ENCODE results near the gene RARG.

Gene RARG

DNA sequence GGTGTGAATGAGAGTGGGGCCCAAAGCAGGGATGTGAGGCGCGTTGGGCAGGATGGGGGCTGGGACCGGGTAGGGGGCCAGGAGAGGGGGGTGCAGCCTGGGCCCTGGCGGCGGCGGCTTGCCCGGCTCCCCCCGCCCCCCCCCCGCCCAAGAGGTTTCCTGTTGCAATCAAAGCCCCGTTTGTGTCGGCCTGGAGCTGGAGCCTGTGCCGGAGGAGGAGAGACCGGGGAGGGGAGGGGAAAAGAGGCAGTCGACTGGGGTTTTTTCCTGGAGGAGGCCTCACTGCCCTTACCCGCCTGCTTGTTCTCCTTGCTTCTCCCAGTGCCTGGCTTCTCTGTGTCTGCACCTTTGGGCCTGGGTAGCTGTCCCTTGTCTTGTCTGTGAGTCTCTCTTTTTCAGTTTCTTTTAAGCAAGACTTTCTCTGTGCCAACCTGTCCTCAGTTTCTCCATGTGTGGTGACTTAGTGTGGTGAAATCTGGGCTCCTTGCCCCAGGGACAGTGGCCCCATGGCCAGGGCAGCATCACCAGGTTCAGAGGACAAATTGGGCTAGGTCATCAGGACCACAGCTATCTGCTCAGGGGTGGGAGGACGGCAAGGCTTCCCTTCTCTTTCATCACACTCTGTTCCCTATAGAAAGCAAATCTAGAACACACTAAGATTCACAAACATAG is 8.5 kb downstream of the RARG start:
- DNase-seq (ENCODE audit: low read depth in 2 of 2) = no peak

DNA sequence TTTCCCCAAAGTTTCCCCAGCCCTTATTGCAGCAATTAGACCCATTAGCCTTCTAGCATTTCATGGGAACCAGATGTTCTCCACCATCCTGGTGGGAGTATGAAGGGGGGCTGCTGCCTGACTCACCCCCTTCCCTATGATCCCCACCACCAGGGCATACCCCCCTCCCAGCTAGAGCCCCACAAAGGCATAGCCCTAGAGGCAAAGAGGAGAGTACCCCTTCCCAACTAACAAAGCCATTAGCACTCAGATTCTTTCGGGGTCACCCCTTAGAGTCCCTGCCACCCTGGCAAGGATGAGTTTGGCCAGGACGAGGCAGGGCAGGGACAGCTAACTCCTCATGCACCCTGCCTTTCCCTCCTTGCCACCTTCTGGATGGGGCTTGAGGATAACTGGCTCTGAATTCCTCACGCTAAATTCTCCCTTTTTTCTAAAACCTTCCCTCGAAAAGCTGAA is 9.2 kb downstream of the RARG start:
- DNase-seq (ENCODE audit: low read depth in 2 of 2) = no peak

DNA sequence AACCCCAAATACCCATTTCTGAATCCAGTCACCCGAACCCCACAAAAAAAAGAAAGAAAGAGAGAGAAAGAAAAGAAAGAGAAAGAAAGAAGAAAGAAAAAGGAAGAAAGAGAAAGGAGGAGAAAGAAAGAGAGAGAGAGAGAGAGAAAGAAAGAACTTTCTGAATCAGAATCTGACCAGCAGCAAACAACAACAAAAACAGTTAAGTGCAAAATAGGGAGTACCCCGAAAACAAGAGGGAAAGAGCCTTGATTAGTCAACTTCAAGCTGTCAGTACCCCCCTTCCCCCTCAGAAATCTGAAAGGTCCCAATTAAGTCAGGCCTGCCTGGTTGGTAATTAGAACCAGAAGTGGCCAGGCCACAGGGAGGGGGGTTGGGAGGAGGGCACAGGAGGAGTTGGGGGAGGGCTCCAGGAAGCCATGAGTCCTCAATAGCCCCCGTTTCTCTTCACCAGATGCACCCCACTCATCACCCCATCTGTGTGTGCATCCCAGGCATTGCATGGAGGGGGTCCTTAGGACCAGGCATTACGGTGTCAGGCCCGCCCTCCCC is 9.8 kb downstream of the RARG start:
- no peak for DNase-seq (ENCODE audit: low read depth in 2 of 2)

DNA sequence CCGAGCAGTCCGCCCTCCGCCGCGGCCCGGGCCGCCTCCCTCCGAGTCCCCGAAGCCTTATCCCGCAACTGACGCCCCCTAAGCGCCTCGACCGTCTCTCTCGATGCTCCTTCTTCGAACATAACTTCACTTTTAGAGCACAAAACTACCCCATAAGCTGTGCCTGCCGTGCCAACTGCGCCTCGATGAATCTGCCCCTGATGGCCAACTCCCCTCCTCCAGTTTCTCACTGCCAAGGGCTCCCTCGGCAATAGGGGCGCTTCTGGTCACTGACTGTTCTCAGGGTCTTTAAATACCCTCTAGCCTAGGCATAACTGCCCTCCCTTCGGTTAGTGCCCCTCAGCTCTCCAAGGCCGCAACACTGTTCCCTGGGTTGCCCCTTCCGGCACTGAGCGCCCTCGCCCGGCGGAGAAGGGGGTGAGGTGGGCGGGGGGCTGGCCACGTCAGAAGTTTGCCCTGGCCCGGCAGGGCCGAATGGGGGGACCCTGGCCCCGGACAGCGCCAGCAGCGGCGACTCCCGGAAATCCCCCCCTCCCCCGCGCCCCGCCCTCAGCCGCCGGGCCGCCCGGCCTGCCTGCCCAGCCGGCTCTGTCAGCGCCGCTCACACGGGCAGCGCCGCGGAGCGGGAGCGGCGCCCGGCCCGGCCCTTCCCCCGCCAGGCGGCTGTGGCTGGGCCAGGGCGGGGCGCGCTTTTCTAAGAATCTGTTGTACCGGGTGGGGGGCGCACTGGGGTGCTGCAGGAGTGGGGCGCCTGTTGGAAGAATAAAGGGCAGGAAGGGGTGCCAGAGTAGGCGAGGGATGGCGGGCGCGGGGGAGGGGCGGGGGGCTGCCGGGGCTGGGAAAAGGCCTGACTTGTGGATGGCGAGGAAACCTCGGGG is 10.6 kb downstream of the RARG start:
- no peak for DNase-seq (ENCODE audit: low read depth in 2 of 2)

DNA sequence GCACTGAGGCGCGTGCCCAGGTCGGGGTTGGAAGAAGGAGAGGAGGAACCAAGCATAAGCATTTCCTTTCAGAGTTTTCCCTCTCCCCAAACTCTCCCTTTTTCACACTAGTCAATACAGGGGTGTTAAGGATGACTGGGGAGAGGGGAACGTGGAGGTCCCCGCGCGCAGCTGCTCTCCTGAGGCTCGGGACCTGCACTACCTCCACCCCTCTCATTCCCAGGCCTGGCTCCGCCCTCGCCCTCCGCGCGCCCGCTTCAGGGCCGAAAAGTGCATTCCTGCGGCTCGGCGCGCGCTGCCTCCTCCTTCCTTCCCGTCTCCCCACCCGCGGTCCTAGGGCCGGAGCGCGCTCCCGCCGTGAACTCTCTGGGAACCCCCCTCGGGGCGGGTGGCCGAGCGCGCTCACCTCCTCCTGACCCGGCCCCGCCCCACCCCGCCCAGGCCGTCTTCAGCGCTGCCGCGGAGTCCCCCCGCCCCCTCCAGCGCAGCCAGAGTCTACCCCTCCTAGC is 11.3 kb downstream of the RARG start:
- peak; percentile 84 to 87 for DNase-seq (ENCODE audit: low read depth in 2 of 2)

DNA sequence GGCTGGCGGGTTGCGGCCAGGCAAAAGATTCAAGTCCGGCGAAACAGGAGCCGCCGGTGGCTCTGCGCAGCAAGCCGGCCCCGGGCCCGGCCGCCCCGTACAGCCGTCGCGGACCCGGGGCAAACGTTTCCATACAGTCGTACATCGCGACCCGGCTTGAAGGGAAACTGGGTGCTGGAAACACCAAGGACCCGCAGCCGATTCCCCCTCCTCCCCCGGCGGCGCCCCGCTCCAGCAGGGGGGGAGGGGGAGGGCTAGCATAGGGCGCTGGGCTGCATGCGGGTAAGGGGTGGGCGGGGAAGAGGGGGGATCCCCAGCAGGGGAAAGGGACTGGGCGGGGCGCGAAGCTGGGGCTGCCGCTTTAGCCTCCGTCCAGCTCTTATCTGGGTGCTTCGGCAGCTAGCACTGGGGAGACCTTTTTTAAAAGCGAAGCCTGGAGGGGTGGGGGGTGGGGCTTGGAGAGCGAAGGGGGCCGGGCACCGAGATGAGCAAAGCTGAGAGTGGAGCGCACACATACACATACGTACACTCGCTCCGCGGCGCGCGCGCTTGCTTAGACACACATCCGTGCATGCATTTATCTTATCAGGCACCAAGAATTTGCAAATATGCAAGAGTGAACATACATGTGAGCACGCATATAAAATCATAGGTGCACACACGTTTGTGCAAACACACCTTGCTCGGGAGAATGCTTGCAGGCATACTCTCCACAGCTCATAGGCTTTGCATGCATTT is 11.9 kb downstream of the RARG start:
- DNase-seq (ENCODE audit: low read depth in 2 of 2) = peak; percentile 72 to 77

DNA sequence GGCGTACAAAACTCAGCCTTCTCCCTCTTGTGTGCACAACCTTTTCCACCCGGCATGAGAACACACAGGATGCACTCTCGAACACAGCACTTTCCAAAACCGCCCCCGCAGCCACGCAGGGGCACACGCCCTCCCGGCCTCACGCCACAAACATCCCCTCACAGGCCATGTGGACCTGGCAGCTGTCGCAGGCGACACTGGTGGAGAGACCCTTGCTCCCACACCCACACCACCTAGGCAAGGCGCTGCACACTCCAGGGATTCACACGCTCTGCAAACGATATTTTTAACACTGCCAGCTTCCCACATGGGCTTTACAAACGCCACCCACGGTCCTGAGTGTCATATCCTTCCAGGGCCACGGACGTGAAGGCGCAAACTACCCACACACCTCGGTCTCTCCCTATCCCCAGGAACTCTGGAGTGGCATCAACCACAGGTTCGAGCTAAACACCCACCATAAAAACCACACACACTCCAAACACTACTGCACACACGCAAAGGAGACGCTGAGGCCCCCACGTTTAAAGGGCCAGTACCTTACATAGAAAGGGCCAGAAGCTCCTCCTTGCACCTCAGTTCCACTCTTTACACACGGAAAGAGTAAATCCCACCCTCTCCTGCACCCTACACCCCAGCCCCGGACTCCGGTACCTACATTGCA is 12.6 kb downstream of the RARG start:
- DNase-seq (ENCODE audit: low read depth in 2 of 2) = peak; percentile 68 to 79

DNA sequence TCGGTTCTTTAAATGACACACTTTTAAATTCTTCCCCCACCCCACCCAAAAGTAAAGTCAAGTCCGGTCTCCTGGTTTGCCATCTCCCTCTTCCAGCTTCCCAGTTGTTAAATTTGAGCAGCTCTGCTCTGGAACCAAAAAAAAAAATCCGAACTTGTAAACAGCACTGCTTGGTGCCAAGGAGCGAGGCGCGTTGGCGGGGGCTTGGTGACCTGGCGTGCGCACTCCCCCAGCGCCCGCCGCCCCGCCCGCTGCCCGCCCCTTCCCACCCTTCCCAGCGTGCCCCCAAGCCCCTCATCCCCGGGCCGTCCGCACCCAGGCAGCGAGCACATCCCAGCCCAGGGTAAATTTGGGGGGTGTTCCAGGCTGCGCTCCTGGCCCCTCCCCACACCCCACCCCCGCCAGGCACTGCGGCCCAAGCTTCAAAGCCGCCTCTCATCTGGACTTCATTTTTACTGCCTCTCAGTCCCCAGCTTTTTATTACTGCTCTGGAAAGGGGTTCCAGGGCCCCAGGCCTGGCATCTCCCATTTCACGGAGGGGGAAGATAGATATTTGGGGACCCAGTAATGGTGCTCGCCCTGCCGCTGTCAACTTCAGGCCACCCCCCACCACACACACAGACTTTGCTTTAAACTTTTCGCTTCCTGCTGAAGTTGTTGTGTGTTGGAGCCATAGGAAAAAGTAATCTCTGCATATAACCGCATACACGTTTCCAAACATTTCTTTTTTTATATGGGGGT is 13.3 kb downstream of the RARG start:
- no peak for DNase-seq (ENCODE audit: low read depth in 2 of 2)

DNA sequence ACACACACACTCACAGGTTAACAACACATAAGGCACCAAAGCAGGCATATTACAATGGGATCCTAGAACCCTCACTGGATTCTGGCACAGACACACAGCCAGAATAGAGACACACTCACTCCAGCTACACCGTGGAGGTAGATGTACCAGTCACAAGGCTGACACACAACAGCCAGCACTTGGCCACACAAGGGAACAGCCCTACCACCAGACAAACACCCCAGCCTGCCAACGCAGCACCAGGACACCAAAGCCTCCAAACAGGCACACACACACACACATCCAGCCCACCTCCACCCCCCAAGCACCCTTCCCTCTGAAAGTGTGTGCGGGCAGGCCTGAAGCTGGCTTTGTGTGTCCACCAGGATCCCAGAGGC is 14.1 kb downstream of the RARG start:
- DNase-seq (ENCODE audit: low read depth in 2 of 2) = no peak

DNA sequence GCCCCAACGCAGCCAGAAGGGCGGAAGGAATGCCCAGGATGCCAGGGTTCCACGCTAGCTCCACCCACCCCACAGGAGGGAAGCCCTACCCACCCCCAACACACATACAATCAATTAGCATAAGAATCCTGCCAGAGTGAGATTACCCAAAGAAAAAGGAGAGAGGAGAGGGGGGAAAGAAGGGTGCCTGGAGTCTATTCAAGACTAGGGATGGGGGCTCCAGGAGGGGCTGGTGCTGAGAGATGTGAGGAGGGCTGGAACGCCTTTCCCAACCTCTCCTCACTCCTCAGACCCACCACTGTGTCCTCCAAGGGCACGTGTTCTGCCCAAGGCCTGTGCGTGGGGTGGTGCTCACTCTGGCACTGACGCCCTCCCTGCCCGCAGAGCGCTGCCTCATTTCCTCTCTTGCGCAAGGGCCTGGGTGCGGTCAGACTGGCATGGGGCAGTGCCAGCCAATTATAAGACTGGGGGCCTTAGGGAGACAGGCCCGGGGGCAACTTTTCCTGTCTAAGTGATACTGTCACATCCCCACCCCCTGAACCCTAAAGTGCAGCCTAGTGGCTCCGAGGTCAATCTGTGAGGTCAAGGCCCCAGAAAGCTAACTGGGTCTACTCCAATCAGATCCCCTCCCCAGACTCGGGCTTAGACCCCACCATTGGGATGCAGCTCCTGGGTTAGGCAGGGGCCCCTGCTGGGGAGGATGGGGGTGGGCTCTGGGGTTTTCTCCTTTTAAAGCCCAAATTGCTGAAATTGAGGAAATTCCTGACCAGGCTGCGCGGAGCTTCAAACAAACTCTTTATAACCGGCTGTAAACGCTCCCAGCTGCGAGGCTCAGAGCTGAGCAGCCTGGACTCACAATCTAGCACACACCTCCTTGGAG is 14.7 kb downstream of the RARG start:
- DNase-seq (ENCODE audit: low read depth in 2 of 2) = peak in 1 of 2 donors; percentile 59

DNA sequence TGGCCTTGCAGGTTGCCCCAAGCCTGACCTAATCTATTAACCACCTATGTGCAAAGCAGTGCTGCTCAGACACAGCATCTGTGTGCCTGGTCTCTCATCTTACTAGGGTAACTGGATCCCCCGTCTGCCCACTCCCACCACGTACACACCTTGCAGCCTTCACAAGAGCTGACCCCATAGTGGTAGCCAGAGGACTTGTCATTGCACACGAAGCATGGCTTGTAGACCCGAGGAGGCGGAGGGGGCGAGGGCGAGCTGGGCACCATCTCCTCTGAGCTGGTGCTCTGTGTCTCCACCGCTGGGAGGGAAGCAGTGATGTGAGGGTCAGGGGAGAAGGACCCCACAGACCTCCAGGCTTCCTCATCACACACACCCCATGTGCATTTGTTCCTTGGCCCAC is 16.5 kb downstream of the RARG start:
- no peak for DNase-seq (ENCODE audit: low read depth in 2 of 2)

DNA sequence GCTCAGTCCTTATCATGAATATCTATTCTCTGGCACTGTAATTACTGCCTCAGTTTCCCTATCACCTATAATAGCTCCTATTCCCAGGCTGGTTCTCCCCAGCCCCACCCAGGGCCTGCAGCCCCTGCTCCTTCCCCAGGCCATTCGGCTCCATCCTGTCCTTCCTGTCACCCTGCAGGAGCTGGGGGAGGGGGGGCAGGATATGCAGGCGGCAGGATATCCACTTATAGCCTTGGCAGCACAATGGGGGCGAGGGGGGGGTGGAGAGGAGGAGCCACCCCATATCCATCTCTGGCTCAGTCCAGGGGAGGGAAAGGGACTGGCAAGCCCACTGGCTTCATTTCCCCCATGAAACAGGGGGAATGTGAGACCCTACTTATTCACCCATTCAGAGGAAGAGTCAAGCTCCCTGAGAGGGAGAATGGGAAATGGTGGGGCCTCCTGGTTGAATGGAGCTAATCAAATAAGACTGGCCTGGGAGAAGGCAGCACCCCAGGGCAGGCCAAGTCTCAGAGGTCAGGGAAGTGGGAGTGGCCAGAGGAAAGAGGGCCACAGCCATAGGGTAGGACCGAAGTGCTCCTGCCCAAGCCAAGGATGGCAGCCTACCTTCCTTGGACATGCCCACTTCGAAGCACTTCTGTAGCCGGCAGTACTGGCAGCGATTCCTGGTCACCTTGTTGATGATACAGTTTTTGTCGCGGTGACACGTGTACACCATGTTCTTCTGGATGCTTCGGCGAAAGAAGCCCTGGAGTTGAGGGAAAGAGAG is 17.1 kb downstream of the RARG start:
- no peak for DNase-seq (ENCODE audit: low read depth in 2 of 2)

DNA sequence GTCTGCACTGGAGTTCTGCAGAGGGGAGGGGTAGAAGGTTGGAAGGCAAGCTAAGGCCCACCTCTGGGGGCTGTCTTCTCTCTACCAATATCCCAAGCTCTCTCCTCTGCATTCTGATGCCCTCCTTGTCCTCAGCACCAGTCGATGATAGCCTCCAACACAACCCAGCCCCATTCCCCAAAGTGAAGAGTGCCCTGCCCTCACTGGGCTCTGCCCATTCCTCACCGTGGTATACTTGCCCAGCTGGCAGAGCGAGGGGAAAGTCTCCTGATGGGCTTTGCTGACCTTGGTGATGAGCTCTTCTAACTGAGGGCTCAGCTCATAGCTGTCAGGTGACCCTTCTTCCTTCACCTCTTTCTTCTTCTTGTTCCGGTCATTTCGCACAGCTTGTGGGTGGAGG is 17.8 kb downstream of the RARG start:
- no peak for DNase-seq (ENCODE audit: low read depth in 2 of 2)

DNA sequence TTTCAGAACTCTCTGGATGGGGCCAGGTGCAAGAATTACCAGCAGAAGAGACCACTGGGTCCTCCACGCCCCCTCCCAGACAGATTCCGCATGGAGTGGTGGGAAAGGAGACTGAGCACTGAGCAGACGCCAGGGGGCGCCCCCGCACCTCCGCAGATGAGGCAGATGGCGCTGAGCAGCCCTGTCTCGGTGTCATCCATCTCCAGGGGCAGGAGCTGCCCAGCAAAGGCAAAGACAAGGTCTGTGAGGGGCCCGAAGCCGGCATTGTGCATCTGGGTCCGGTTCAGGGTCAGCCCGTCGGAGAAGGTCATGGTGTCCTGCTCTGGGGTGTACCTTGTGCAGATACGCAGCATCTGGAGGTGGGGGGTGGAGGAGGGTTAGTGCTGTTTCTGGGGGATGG is 18.7 kb downstream of the RARG start:
- peak; percentile 68 to 70 for DNase-seq (ENCODE audit: low read depth in 2 of 2)

DNA sequence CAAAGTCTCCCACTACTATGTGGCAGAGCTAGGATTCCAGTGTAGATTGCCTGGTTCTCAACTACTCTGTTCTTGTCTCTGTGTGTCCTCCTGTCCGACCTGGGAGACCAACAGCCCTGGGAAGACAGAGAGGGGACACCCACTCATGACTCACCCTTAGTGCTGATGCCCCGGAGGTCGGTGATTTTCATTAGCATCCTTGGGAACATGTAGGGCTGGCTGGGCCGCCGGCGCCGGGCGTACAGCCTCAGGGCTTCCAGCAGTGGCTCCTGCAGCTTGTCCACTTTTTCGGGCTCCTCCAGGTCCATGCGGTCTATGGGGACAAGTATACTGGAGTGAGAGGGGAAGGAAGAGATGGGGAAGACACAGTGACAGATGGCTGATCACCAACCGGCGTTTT is 19.1 kb downstream of the RARG start:
- DNase-seq (ENCODE audit: low read depth in 2 of 2) = no peak

DNA sequence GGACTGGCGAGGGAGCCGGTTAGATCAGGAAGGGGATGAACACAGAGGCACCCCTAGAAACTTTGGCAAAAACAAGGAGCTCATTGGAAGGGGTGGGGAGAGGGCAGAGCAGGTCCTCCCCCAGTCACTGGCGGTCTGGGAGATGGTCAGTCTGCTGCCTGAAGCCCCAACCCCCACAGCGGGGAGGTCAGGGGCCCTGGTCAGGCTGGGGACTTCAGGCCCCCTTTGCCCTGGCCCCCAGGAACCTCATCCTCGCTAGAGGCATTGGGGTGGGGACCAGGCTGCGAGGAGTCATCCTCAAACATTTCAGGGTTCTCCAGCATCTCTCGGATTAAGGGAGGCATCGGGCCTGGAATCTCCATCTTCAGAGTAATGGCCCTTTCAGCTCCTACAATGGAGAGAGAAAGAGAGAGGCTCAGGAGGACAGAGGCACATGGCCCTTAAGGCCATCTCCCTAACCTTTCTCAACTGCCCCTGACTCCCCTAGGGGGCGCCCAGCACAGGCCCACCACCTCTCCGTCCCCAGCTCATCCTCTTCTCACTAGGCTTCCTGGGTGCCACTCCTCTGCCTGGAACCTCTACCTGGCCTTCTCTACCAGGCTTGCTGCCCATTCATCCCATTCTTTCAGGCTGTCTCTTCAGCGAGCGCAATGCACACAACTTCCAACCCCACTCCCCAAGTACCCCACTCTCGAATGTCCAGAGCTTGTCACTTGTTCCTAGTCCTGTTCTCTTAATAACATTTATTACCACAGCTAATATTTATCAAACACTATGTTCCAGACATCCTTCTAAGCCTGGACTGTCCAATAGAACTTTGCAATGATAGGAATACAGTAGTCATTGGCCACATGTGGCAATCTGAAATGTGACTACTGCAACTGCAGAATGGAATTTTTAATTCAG is 20.3 kb downstream of the RARG start:
- no peak for DNase-seq (ENCODE audit: low read depth in 2 of 2)

DNA sequence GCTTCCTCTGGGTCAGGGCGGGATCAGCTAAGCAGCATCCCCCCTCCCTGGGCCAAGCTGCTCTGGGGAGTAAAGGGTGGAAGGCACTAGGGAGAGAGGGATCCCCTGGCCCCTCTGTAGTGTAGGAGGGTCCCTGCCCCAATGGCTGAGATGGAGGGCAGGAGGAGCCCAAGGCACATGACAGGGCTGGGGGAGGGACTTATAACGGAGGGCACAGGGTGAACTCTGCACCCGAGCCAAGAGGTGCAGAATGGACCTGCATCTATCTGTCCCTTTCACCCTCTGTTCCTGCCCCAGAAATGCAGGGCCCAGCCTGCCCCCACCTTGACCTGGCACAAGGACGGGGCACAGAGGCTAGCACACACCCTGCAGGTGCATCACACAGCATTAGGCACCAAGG is 21.2 kb downstream of the RARG start:
- no peak for DNase-seq (ENCODE audit: low read depth in 2 of 2)

DNA sequence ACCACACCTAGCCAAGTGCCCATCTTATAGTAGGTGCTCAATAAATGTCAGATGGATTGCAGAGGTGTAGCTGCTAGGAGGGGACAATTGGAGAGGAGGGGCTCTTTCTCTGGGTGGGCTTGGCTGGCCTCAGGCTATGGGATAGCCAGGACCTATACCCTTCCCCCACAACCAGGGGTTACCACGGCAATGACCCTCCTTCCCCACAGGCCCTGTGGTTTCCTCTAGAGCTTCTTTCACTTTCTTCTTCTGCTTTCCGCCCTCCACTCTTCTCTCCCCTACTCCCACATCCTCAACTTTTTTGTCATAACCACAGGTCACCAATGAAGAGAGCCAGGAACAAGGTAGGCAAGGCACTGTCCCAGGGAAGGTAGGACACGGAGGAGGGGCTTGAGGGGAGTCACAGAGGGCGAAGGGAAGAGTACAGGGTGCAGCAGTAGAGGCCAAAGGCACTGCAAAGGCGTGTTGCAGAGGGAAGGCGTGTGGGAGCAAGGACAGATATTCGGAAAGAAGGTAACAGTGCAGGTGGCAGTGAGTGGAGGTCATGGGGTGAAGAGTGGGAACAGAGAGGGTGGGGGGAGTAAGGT is 23.0 kb downstream of the RARG start:
- no peak for DNase-seq (ENCODE audit: low read depth in 2 of 2)

All from stimulated activated CD8-positive, alpha-beta memory T cell treated with anti-CD3 and anti-CD28 coated beads, Interleukin-15, amount 100 ng/mL, for 48 hours (primary cell).